Activated CD8-positive, alpha-beta memory T cell treated with anti-CD3 and anti-CD28 coated beads, Interleukin-2, amount 50 U/mL, for 24 hours (primary cell): ENCODE data around the gene DGKD.
"Not testable (repeated sequence)": the region's sequence is repeated elsewhere in the genome, so short reads cannot be mapped to it uniquely, and the experiment has no call there.

Source experiments
- DNase-seq: peaks from one replicate; pipeline ENCODE4 v3.0.0-alpha.2; 2020; ENCODE audit errors: extremely low read depth

DGKD gene

DNA sequence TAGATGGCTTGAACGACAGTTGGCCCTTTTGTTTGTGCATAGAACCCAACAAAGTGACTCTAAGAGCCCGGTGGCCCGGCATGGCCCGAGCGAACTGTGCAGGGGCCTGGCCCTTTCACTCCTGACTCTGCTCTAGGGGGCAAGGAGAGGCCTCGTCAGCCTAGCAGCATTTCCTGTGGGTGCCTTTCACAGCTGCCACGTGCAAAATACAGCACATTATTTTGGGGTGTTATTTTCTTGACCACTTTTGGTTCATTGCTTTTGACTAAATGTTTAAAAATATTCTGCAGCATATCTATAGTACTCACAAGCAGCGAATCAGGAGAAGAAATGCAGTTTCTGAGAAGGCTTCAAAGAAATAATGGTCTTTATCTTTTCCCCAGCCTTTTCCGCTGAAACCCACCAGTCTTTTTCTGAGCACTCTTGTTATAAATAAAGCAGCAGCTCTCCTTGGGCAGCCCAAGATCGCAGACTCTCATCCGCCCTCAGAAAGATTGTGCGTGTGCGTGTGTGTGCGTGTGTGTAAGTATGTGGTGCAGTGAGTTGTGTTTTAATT lies 31.3 kb downstream of the DGKD start:
- DNase-seq, result no peak

DNA sequence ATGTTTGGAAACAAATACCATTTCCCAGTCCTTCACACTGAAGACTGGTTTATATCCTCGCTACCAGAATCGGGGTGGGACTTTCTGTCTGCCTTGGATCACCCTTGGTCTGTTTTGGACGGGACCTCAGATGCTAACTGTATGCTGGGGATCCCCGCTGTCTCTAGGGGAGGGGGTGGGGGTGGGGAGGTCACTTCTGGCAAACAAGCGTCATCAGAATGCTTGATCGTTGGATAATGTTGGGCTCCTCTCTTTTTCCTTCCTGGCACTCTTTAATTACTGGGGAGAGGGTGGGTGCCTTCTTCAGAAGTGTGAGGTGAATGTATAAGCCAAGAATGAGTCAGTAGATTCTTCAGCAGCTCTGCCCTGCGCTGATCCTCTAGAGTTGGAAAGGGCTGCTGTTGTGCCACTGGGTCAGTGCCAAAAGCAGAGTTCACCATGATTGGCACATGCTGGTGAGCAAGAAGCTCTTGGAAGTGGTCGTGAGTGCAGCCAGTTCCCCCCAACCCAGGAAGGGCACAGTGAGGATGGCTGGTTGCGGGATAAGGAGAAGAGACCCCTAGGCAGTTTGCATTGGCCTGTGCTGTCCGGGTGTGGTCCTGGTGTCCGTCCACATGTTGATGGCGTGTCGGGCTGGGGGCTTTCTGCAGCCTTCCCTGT lies 32.2 kb downstream of the DGKD start:
- no peak for DNase-seq

DNA sequence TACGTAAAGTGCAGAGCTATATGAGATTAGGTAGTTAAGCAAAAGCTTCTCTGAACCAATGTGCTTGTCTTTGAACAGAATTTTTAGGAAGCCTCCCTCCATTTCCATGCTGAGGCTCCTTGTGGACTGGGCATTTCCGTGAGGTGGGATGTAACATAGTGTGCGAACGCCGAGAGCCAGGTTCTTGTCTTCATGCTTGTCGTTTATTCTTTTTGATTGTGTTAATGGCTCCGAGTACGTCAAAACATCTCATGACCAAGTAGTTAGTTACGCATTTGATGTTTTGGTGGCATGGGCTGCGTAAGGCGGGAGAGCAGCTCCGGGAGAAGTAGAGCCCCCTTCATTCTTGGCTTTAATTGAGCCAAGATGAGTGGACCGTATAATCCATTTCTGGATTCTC lies 32.9 kb downstream of the DGKD start:
- DNase-seq, result no peak

DNA sequence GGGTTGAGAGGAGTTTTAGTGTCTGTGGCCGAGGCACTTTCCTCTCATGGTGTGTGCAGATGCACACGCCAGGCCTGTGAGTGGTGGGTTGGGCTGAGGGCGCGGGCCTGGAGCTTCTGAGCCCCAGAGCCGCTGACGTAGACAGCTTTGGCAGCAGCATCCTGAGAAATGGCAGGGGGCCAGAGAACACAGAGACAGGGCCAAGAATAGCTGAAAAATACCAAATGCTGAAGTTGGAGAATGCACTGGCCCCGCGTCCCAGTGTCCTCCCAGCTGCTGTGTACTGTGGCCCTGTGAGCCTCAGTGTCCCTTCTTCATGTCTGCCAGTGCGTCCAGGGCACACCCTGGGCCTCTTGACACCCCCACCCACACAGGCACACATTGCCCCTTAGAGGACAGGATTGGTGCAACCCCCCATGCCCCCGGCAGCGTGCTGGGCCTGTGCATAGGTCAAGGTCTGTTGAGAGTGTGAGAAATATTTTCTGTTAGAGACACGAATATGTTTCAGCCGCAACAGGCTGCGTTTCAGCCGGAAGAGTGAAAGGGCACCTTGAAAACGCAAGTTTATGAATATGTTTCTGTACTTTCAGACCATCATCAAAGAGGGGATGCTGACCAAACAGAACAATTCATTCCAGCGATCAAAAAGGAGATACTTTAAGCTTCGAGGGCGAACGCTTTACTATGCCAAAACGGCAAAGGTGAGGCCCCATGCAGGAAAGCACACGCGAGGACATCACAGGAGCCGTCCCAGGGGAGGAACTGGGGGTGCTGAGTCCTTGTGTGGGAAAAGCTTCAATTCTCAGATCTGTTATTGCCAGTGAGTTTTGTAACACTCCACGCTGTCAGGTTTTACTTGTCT lies 33.6 kb downstream of the DGKD start:
- no peak for DNase-seq

DNA sequence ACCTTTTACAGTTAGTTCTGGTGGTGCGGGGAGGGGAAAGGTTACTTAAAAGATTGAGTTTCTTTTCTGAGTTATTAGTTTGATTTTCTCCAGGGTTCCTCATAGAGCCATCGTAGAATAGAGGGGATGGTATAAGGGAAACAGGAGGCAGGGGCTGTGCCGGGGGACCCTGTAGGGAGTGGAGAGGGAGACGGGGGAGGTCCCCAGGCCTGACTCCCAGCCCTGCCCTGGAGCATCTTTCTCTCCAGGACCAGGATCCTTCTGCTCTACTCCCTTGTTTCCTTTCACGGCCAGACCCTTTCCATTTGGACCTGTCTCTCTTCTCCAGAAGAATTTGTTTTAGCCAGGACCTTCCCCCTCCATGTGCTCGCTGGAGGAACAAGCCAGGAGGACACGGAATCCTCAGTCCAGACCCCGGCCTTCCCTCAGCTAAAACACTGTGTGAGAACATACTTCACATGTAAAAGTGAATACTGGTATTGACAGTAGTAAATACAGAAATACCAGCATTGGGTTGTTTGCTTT lies 35.4 kb downstream of the DGKD start:
- no peak for DNase-seq

DNA sequence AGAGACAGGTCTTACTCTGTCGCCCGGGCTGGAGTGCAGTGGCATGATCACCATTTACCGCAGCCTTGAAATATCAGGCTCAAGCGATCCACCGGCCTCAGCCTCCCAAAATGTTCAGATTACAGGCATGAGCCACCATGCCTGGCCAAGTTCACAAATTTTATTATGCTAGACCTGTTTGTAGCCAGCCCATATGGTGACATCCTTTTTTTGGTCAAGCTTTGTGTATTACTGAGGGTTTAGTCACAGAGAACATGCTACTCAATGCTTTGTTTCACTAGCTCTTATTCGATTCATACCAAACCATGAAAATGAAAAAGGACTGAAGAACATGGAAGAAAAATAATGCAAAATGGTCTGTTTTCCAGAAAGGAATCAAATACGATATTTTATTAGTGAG lies 41.4 kb downstream of the DGKD start:
- DNase-seq, result no peak

DNA sequence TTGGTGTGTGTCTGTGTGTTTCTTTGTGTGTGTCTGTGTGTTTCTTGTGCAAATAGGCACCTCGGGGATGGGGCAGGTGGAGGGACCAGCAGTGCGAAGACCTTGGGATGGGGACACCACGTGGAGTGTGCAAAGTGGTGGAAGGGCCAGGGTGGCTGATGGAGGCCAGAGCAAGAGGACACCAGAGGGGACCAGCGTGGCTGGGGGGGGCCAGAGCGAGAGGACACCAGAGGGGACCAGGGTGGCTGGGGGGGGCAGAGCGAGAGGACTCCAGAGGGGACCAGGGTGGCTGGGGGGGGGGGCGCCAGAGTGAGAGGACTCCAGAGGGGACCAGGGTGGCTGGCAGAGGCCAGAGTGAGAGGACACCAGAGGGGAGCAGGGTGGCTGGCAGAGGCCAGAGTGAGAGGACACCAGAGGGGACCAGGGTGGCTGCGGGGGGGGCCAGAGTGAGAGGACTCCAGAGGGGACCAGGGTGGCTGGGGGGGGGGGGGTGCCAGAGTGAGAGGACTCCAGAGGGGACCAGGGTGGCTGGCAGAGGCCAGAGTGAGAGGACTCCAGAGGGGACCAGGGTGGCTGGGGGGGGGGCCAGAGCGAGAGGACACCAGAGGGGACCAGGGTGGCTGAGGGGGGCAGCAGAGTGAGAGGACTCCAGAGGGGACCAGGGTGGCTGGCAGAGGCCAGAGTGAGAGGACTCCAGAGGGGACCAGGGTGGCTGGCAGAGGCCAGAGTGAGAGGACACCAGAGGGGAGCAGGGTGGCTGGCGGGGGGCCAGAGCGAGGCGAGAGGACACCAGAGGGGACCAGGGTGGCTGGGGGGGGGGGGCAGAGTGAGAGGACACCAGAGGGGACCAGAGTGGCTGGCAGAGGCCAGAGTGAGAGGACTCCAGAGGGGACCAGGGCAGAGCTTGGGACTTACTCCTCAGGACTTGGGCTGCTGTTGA lies 42.7 kb downstream of the DGKD start:
- not testable (repeated sequence) for DNase-seq

DNA sequence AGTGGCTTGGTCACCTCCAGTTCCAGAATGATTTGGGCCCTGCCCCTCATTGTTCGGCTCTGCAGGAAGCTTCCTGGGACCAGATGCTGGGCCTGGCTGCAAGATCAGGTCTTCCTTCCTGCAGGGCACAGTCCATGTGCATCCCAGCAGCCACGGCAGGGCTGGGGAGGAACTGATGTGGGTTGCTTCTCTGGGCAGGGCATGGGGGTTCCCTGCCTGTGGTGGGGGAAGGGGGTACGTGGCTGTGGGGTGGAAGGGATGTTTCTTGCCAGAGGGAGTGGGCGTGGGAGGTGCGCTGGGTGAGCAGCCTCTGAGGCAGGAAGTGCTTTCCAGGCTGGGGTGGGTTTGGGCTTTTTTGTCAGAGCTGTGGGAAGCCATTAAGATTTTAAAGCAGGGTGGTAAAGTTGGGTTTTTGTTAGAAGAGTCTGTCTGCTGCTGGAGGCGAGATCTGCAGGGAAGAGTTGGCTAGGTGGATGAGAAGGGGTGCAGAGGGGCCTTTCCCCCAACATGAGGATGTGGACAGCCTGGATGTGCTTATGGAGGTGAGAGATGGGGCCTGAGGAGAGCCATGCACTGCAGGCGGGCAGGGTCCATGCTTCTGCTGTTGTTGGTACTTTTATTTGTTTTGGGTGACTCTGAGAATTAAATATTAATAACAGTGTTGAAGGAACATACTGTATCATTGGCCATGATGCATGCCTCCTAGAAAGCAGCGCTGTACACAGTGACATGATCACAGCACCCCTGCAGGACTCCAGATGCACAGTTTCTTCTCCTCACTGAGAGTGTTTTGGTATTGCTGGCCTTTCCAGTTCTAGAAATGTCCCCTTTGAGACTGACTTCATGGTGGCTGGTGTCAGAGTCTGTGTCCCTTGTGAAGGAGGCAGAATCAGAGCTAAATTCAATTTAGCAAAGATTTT lies 45.3 kb downstream of the DGKD start:
- no peak for DNase-seq

DNA sequence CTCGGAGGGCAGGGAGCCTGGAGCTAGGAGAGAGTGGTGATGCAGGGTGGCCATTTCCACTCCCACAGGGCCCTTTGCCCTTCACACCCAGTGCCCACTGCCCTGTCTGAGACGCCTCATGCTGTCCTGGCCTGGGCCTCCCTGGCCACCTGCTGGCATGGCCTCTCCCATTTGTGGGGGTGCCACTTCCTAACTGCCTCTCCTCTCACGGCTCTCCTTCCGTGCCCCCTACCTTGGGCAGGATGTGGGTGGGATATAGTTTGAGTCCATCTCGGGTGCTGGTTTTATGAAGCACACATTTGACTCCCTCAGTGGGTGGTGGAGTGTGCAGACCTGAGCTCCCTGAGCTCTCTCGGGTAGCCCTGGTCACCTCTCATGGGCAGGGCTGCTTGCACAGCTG lies 46.0 kb downstream of the DGKD start:
- DNase-seq, result no peak

DNA sequence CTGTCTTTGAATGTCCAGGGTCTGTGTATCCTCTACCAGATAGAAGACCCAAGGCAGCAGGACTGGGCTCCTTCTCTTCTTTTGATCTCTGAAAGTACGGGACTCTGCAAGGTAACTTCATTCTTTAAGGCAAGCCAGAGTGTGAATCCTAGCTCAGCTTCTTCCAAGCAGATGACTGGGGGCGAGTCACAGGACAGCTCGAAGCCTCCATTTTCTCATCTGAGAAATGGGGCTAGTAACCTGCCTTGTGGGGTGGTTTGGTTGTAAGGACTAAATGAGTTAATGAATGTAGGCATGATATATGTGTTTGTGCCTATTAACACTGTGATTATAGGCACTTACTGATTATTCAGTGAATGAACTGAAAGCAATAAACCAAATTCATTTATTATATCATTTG lies 46.7 kb downstream of the DGKD start:
- DNase-seq, result no peak

DNA sequence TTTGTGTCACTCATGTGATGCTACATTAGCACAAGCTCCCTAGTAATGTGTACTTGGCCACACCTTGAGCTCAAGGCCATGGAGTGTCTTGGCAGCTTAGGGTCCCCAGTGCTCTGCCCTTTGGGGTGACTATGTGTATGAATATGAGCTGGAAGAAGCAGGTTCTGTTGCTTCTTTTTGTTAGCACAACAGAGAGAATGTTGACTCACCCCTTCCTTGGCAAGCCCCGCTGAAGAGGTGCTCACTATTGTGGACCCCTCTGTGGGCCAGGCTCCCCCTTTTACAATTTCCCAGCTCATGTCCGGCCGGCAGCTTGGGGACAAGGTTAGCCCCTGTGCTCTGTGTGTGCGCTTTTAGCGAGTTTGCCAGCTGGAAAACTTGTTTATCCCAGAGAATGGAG lies 48.1 kb downstream of the DGKD start:
- DNase-seq, result no peak

DNA sequence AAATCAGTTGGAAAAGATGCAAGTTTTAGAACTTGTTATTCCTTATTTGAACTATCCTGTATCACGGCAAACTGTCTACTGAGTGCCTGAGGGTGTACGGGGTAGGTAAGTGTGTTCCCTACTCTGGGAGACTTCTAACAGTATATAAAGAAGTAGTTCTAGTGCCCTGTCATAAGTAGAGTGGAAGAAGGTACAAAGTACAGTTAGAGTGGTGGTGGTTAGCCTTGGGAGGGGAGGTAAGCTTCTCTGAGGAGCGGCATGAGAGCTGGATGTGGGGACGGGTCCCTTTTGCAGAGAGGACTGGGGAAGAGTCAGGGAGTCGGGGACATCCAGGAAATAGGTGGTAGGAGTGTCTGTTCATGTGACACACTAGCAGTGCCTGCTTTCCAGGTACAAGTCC lies 48.5 kb downstream of the DGKD start:
- DNase-seq, result no peak

DNA sequence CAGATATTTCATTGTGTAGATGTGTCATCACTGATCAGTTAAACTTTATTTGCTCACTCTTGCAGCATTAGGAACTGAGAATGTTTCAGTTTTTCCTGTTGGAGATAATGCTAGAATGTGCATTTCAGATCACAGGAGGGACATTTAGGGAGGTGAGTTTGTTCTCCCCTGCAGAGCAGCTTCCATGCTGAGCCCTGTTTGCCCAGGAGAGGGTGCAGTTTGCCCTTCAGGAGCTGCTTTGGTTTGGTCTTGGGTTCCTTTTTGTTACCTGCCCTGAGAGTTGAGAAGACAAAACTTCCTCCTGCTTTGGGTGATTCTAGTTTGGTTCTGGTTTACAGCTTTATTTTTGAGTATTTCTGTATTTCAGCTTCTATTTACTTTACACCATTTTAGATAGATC lies 49.9 kb downstream of the DGKD start:
- DNase-seq, result no peak

DNA sequence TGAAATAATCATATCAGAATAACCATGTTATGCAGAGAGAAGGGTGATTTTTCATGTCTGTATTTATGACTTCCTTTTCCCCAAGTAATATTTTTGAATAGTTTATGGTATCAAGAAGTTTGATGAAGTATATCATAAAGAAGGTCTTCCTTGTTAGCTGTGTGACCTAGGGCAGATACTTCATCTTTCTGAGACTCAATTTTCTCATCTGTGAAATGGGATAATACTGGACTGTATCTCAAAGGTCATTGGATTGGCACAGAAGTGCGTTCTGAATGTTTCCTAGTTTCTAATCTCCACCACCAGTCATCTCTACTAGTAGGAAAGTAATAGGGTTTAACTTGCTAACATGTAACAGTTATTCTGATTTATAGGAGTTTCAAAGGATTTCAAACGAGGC lies 52.6 kb downstream of the DGKD start:
- DNase-seq, result no peak

DNA sequence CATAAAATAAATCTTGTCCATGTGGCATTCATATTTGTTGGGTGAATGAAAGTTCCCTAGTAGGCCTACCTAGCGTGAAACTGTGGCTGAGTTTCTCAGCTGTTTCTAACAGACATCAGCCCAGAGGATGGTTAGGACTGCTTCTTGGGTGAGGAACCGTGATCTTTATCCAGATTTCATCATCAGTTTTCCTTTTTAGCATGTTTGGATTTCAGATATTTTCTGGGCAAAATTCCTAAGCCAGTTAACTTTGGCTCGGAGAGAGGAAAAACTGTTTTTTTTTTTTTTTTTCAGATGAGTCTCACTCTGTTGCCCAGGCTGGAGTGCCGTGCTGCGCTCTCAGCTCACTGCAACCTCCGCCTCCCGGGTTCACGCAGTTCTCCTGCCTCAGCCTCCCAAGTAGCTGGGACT lies 53.5 kb downstream of the DGKD start:
- no peak for DNase-seq

DNA sequence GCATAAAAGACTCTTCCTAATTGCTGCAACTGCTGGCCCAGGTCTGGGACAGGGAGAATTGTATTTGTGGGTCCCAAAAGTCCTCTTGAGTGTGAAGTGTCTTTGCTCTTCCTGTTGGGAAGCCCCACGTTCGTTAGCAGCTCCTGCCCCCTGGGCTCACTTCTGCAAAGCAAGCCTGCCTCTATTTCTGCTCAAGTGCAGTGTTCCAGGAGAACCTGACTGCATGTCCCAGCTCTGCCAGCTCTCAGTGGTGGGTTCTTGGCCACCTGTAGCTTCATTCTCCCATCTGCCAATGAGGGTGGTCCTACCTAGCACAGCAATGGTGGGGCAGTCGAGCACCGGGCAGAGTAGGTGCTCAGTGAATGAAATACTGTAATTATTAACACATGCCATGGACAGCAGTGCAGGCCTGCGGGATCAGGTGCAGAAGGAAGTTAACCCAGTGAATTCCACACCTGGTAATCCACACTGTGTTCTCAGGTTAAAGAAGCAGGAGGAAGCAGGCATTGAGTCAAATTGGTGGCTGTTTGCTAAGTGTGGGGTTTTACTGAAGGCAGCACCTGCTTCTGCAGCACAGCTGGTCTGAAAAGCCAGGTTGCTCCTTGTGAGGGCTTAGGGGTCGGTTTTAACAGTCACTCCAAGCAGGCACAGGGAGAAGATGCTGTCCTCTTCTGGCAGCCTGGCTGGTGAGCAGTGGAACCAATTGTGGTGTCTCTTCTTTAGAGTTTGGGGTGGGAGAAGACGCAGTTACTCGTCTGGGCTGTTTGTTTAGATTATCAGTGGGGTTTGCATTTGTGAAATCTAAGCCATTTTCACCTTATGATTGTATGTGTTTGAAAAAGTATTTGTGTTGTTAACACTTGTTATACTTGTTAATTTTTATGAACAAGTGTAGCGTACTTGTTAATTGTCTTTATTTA lies 54.3 kb downstream of the DGKD start:
- no peak for DNase-seq

DNA sequence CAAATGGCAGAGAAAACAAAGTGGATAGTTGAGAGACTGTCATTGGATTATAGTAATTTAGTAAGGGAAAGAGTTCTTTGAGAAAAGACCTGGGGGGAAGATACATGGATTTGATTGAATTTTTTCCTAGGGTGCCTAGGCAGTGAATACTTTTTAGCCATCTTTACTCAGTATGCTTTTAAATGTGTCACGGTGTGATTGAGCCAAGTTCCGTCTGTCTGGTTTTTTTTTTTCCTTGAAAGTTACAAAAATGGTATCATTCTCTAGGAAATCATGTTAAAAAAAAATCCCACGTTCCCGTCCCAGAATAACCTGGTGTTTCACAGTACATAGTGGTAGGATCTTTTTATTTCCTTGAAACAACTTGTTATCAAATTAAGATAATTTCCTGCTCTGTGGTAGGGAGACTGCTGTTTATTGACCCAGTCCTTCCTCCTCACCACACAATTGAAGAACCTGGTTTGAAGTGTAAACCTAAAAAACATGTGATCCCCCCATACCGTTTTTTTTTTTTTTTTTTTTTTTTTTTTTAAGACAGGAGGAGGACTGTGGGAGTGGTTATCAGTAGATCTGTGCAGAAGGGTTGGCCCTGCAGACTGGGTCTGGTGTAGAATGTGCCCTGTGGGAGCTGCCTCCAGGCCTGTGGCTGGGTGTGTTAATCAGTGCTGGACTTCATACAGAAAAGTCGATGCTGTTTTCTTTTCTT lies 55.1 kb downstream of the DGKD start:
- no peak for DNase-seq

DNA sequence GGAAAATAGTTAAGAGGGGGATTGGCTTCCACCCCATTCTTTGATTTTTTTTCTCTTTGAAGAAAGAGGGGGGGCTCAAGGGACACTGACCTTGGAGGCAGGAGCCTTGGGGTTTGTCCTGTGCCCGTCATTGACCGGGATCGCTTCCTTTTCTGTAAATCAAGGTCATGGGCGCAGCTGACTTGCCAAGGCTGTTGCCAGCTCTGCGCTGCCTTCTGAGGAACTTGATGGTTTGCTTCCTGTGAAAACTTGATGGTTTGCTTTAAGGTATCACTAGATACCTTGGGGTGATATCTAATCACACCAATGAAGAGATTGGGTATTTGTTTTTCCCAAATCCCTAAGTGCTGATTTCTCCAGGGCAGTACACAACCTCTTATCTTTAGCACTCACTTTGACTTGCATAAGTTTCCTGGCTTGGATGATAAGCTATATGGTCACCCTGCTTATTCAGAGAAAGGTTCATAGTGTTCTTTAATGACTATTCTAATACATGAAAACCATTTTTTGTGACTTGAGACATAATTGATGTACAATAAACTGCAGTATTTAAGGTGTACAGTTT lies 56.0 kb downstream of the DGKD start:
- DNase-seq, result no peak

DNA sequence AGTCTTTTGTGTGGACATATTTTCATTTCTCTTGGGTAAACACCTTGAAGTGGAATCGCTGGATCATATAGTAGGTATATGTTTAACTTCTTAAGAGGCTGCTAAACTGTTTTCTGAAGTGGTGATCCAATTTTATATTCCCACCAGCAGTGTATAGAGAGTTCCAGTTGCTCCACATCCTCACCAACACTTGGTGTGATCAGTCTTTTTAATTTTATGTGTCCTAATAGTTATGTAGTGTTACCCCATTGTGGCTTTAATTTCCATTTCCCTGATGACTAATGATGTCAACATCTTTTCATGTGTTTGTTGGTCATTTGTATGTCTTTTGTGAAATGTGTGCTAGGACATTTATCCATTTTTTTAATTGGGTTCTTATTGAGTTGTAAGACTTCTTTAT lies 56.9 kb downstream of the DGKD start:
- DNase-seq, result no peak
